ENCODE results near the gene UBE2H. TPM values are rescaled to one million over a fixed set of nuclear protein-coding genes. Genes with fewer than 3 reads are reported as not detected.
"Not testable (repeated sequence)": the region's sequence is repeated elsewhere in the genome, so short reads cannot be mapped to it uniquely, and the experiment has no call there.

UBE2H gene
- total and polyA plus RNA-seq, 2 of the 4 experiments (the other 2 are of a cell fraction): 34.6 to 49.4 TPM

- in situ Hi-C loops (cut with MboI; ENCODE audit: low sequenced_read_pairs); H3K4me3 ChIP-seq (ENCODE audit: insufficient read depth, low read depth, low read length); BruUV-seq (replicated peaks); H2BK20ac ChIP-seq (ENCODE audit: low read depth, low read length); H3K18ac ChIP-seq (ENCODE audit: low read depth, low read length); H3K14ac ChIP-seq (replicated peaks; ENCODE audit: low read depth, low read length); H2BK120ac ChIP-seq (ENCODE audit: low read depth, low read length); H3K23ac ChIP-seq (ENCODE audit: low read depth, low read length); H3K4me2 ChIP-seq (ENCODE audit: low read depth, low read length); H2AK9ac ChIP-seq (replicated peaks; ENCODE audit: low read depth, low read length, poor library complexity); H3K56ac ChIP-seq (ENCODE audit: extremely low read depth, insufficient read depth, low read length); H2BK15ac ChIP-seq (ENCODE audit: low read depth, low read length); dilution Hi-C loops (cut with HindIII; ENCODE audit: low sequenced_read_pairs, unreplicated experiment); H3K9me3 ChIP-seq (ENCODE audit: control insufficient read depth, insufficient read depth, low read length); DNase-seq; intact Hi-C loops (cut with micrococcal nuclease); H3K27ac ChIP-seq (ENCODE audit: insufficient read depth, low read length); H4K91ac ChIP-seq (ENCODE audit: insufficient read depth, low read depth, low read length); H3K4me1 ChIP-seq (ENCODE audit: control insufficient read depth, insufficient read depth, low read length); H2BK5ac ChIP-seq (ENCODE audit: low read depth, low read length, poor library complexity, severe bottlenecking); CTCF ChIA-PET; ATAC-seq (ENCODE audit: low read depth); H2AK5ac ChIP-seq (ENCODE audit: low read depth, low read length); H2AFZ ChIP-seq (replicated peaks; ENCODE audit: low read length, poor library complexity); H4K5ac ChIP-seq (ENCODE audit: low read depth, low read length); H4K8ac ChIP-seq (ENCODE audit: low read depth in 2 of 2, low read length in 2 of 2); H3K27me3 ChIP-seq (ENCODE audit: control insufficient read depth, insufficient read depth, low read length); H3K4ac ChIP-seq (ENCODE audit: low read depth, low read length); H3K9ac ChIP-seq (ENCODE audit: low read depth, low read length); POLR2A ChIA-PET (ENCODE audit: unreplicated experiment): not testable (repeated sequence)
- H3K9me1 ChIP-seq (ENCODE audit: insufficient read depth, low read length): peaks cover 11% of the 10 kb centered on the region
- no CpG with 5 or more reads among the region's 7 CpGs for WGBS, 2 experiments (ENCODE audit: extremely low coverage in 2 of 2, insufficient read length in 1 of 2)
- peaks cover 10% of the 10 kb centered on the region for H3K36me3 ChIP-seq (ENCODE audit: control insufficient read depth, insufficient read depth, low read length)
- peaks cover 26 to 71% of the 10 kb centered on the region in 2 experiments for H3K79me1 ChIP-seq (ENCODE audit: low read depth in 1 of 2, low read length in 2 of 2)
- peaks cover 43% of the 10 kb centered on the region for H4K20me1 ChIP-seq (ENCODE audit: insufficient read depth, low read length)
Observed at GRCh38 chr7:129894184-129894583, 58.6 kb downstream of the UBE2H start.

All from IMR-90 (cell line).